ENCODE data around the gene SP2.
A peak's percentile ranks its signal among the peaks of the same experiment; 100 is the strongest.
"Not testable (repeated sequence)": the region's sequence is repeated elsewhere in the genome, so short reads cannot be mapped to it uniquely, and the experiment has no call there.

The SP2 gene

GRCh38 chr17:47914306-47914948 is 18.4 kb downstream of the SP2 start:
- H3K4me3 ChIP-seq (replicated peaks in 1 of 2; ENCODE audit: low read depth in 2 of 2, low read length in 2 of 2), result no peak overlapping the region
- no peak for DNase-seq (ENCODE audit: low read depth in 2 of 2)
- no peak for TF ChIP-seq CTCF (IDR thresholded peaks at IDR 0.05; ENCODE audit: low read depth, low read length)

- TF ChIP-seq CTCF (IDR thresholded peaks at IDR 0.05; ENCODE audit: low read depth, low read length), result no peak
- H3K4me3 ChIP-seq (replicated peaks in 1 of 2; ENCODE audit: low read depth in 2 of 2, low read length in 2 of 2), result no peak overlapping the region
- DNase-seq (ENCODE audit: low read depth in 2 of 2), result no peak
Observed at GRCh38 chr17:47915776-47916398, 19.9 kb downstream of the SP2 start.

- H3K4me3 ChIP-seq (replicated peaks in 1 of 2; ENCODE audit: low read depth in 2 of 2, low read length in 2 of 2), result no peak overlapping the region
- TF ChIP-seq CTCF (IDR thresholded peaks at IDR 0.05; ENCODE audit: low read depth, low read length), result no peak
- DNase-seq (ENCODE audit: low read depth in 2 of 2), result no peak
Observed at GRCh38 chr17:47916489-47917208, 20.6 kb downstream of the SP2 start.

- no peak for DNase-seq (ENCODE audit: low read depth in 2 of 2)
- TF ChIP-seq CTCF (IDR thresholded peaks at IDR 0.05; ENCODE audit: low read depth, low read length), result no peak
- no peak overlapping the region for H3K4me3 ChIP-seq (replicated peaks in 1 of 2; ENCODE audit: low read depth in 2 of 2, low read length in 2 of 2)
Observed at GRCh38 chr17:47917581-47917980, 21.5 kb downstream of the SP2 start.

GRCh38 chr17:47918006-47918405 is 22.0 kb downstream of the SP2 start:
- no peak for TF ChIP-seq CTCF (IDR thresholded peaks at IDR 0.05; ENCODE audit: low read depth, low read length)

GRCh38 chr17:47918991-47919390 is 23.0 kb downstream of the SP2 start:
- no peak for TF ChIP-seq CTCF (IDR thresholded peaks at IDR 0.05; ENCODE audit: low read depth, low read length)
- H3K4me3 ChIP-seq (replicated peaks in 1 of 2; ENCODE audit: low read depth in 2 of 2, low read length in 2 of 2), result no peak overlapping the region
- DNase-seq (ENCODE audit: low read depth in 2 of 2), result no peak

More at GRCh38 chr17:47918006-47918405, 22.0 kb downstream of the SP2 start:
- peak in 1 of 2 donors; percentile 56 for DNase-seq (ENCODE audit: low read depth in 2 of 2)
- H3K4me3 ChIP-seq (replicated peaks in 1 of 2; ENCODE audit: low read depth in 2 of 2, low read length in 2 of 2), result no peak overlapping the region

- H3K4me3 ChIP-seq (replicated peaks in 1 of 2; ENCODE audit: low read depth in 2 of 2, low read length in 2 of 2), result not testable (repeated sequence)
Observed at GRCh38 chr17:47919889-47920288, 23.9 kb downstream of the SP2 start.

More at GRCh38 chr17:47919889-47920288, 23.9 kb downstream of the SP2 start:
- DNase-seq (ENCODE audit: low read depth in 2 of 2), result not testable (repeated sequence)
